GM21390 (cell line): ENCODE measurements around the gene FBLIM1.

Experiments used
- ATAC-seq: cut with Tn5 transposase; IDR thresholded peaks from one replicate; pipeline ENCODE4 v1.9.1; 2021; ENCODE audit not compliant: unreplicated experiment

The FBLIM1 gene

GRCh38 chr1:15747378-15747777, 11.2 kb upstream of the FBLIM1 start:
- ATAC-seq, result no peak

- no peak for ATAC-seq
Observed at GRCh38 chr1:15748264-15748663, 10.3 kb upstream of the FBLIM1 start.

- no peak for ATAC-seq
Observed at GRCh38 chr1:15748690-15749398, 9.8 kb upstream of the FBLIM1 start.

DNA sequence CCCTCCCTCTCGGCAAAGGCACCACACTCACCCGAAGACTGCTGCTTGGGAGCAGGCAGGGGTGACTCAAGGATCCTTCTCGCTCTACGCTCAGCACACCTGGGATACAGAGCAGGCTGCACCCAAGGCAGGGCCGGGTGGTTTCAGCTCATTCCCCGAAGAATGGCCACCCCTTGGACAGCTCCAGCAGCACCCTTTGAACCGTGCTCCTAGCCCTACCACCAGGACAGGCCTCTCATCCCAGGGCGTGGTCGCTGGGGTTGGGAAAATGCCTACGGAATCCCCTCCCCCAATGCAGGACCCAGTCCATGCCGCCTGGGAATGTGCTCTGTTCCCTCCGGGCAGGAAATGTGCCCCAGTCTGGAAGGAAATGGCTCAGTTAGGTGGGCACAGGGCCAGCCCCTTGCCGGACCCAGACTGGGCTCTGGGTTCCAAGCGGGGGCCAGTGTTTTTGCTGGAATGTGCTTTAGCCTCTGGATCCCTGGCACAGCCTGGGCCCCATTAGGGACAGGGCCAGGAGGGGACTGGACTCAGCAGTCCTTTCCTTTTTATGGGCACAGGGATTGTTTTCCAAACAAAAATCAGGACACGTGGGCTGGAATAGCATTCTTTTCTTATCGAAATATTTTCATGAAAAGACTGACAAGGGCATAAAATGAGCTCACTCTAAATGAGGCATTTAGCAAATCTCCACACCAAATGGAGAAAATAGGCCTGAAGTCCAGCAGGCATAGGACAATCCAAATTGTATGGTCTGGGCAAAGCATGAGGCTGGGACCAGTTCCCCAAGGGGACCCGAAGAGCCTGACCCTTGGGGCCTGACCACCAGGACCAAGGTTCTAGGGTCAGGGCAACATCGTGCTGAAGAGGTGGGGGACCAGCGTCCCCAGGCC, 8.9 kb upstream of the FBLIM1 start:
- no peak for ATAC-seq

DNA sequence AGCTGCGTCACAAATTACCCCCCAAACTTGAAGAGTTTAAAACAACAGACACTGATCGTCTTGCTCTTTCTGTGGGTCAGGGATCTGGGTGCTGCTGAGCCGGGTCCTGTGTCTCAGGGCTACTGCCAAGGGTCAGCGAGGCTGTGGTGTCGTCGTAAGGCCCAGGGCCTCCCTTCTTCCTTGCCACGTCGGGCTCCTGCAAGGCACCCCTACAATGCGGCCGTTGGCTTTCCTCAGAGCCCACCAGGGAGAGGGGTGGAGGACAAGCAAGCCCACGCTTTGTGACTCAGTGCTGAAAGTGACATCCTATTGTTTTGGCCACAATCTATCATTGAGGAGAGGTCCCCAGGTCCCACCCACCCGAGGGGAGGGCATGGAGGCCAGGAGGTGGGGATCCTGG, 7.7 kb upstream of the FBLIM1 start:
- no peak for ATAC-seq

GRCh38 chr1:15751717-15752116, 6.9 kb upstream of the FBLIM1 start:
- no peak for ATAC-seq

- ATAC-seq, result no peak
Observed at GRCh38 chr1:15753776-15754175, 4.8 kb upstream of the FBLIM1 start.

- ATAC-seq, result no peak
Observed at GRCh38 chr1:15755021-15755645, 3.5 kb upstream of the FBLIM1 start.

DNA sequence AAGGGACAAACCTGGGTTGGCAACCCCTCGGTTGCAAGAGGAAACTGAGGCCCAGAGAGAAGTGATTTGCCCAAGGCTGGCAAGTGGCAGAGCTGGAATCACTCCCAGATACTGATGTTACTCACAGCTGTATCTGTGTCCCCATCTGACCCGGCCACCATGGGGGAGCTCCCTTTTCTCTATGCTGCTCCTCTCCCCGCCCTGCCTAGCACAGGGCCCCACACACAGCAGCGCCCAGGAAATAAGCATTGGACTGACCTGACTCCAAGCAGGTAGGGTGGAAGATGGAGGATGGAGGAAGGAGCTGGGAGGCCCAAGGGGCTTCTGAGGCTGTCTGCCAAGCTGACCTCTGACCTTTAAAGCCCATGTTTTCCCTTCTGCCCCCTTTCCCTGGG, 3.0 kb upstream of the FBLIM1 start:
- ATAC-seq, result no peak

GRCh38 chr1:15756143-15757015, 2.2 kb upstream of the FBLIM1 start:
- ATAC-seq, result no peak

DNA sequence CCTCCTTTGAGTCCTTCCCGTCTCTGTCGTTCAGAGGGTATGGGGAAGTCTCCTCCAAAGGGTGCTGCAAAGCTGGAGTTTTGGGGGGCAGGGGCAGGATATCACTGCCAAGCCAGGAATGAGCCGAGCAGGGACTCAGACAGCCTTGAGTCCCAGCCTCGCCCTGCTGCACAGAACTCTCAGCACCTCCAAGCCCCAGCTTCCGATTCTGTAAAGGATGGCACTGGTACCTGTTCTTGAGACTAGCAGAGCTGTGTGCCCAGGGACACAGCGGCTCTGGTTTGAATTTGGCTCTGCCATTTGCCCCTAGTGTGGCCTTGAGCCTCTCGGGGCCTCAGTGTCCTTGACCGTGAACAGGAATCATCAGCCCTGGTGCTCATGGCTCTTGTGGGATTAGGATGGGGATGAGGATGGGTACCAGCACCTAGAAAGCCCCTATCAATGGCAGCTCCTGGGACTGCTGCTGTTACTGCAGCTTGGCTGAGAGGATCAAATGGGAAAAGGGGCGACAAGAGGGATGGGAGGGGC, 1.5 kb upstream of the FBLIM1 start:
- ATAC-seq, result no peak

DNA sequence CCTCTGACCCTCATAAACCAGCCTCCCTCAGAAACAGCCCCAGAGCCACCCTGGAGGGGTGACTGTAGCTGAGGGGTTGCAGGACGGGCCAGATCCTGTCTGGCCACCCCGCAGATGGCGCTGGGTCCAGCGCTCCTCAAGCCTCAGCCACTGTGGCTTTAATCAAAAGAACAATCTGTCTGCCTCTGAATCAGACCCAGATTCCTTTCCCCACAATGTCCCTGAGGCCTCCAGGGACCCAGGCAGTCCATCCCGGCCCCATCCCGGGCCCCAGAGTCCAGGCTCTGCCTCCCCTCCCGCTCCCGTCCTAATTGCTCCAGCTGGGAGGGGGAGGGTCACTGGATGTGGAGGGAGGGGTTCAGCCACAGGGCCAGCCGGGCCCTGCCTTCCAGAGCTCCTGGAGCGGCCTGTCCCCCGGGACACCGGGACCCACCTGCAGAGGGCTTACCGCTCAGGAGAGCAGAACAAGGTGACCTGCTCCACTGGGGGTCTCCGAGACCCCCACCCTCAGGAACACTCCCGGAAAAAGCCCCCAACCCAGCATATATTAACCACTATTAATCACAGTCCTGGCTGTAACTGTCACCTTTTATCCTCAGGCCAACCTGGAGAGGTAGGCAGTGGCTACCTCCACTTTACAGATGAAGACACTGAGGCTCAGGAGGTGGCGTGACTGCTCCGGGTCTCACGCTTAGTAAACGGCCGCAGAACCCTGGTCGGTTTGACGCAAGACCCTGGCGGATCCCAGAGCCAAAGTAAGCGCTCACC, 836 bp upstream of the FBLIM1 start:
- ATAC-seq, result no peak

DNA sequence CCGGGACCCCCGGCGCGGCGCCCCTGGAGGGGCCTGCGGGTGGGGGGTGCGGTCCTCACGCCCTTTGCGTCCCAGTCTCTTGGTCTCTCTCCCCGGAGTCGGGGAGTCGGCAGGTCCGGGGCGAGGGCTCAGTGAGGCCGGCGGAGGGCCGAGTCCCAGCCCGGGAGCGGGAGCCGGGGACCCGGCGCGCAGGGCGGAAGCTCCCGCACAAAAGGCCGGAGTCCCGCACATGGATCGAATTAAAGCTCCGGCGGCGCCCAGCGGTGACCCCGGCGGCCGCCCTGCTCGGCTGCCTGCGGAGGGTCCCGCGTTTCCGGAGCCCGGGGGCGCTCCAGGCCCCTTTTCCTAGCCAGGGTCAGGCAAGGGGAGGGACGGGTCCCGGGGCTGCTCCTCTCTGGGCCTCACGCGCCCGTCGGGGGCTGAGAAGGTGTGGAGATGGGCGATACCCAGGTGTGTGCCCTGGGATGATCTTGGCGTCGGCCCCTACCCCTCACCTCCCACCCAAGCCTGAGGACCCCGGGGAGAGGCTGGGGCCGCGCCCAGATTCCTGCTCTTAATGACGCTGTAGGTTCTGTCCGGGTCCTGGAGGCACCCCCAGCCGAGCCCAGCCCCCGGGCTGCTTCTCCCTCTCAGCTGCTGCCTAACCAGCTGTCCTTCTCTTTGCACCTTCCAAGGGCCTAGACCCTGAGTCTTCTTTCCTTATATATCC, 512 bp downstream of the FBLIM1 start:
- ATAC-seq, result no peak

- no peak for ATAC-seq
Observed at GRCh38 chr1:15760520-15761211, 2.1 kb downstream of the FBLIM1 start.

- no peak for ATAC-seq
Observed at GRCh38 chr1:15761366-15762128, 3.0 kb downstream of the FBLIM1 start.

DNA sequence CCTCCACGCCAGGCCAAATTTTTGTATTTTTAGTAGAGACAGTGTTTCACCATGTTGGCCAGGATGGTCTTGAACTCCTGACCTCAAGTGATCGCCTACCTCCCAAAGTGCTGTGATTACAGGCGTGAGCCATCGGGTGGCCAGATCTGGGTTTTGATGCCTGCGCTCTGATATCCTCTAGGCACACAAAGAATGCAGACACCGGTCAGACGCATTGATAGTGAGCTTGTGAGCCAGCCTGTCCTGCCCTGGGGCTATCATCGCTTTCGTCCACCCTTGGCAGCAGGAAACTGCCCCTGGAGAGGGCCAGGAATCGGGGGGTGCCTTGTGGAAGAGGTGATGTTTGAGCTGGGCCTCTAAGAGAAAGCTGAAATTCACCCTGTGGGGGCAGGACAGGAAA, 4.0 kb downstream of the FBLIM1 start:
- no peak for ATAC-seq

- ATAC-seq, result no peak
Observed at GRCh38 chr1:15764269-15764764, 5.7 kb downstream of the FBLIM1 start.

DNA sequence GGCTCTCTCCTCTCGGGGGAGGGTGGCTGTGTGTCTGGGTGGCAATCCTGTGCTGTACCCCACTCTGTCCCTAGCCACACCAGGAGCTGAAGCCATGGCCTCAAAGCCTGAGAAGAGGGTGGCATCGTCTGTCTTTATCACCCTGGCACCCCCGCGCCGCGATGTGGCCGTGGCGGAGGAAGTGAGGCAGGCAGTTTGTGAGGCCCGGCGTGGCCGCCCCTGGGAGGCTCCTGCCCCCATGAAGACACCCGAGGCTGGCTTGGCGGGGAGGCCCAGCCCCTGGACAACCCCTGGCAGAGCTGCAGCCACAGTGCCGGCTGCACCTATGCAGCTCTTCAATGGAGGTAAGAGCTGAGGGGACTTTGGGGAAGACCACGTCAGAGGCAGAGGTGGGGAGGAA, 6.3 kb downstream of the FBLIM1 start:
- no peak for ATAC-seq
